HG02610 (cell line): ENCODE results near the gene FAM98B.

Experiments
- ATAC-seq: cut with Tn5 transposase; IDR thresholded peaks from one replicate; pipeline ENCODE4 v1.9.1; 2021; ENCODE audit warnings: mild to moderate bottlenecking, moderate library complexity; ENCODE audit not compliant: unreplicated experiment

The FAM98B gene

GRCh38 chr15:38535491-38536200 lies 81.7 kb downstream of the FAM98B start:
- ATAC-seq: no peak

- ATAC-seq: no peak
Measured at GRCh38 chr15:38536201-38536676, 82.3 kb downstream of the FAM98B start.
